Progenitor cell of endocrine pancreas (in vitro differentiated cells): ENCODE measurements around the gene RNF11. TPM values are rescaled to one million over a fixed set of nuclear protein-coding genes. Genes with fewer than 3 reads are reported as not detected.
"Not testable (repeated sequence)": the region's sequence is repeated elsewhere in the genome, so short reads cannot be mapped to it uniquely, and the experiment has no call there.

Source experiments
- DNase-seq: peaks from one replicate; pipeline ENCODE4 v3.0.0; 2021; ENCODE audit warnings: low spot score; ENCODE audit not compliant: unreplicated experiment
- H3K27ac Mint-ChIP-seq: 2 replicates; pipeline ENCODE4 v1.8.0; 2021; ENCODE audit warnings: mild to moderate bottlenecking, moderate library complexity, mixed read lengths
- H3K27me3 Mint-ChIP-seq: 2 replicates; pipeline ENCODE4 v1.8.0; 2021; ENCODE audit warnings: mixed read lengths
- H3K36me3 Mint-ChIP-seq: 2 replicates; pipeline ENCODE4 v1.8.0; 2022; ENCODE audit warnings: mixed read lengths; ENCODE audit not compliant: insufficient read depth
- H3K4me1 Mint-ChIP-seq: 2 replicates; pipeline ENCODE4 v1.8.0; 2021; ENCODE audit warnings: low read depth, mixed read lengths
- H3K4me3 Mint-ChIP-seq: 2 replicates; pipeline ENCODE4 v1.8.0; 2021; ENCODE audit warnings: low read depth, mild to moderate bottlenecking, moderate library complexity, mixed read lengths
- H3K9me3 Mint-ChIP-seq: 2 replicates; pipeline ENCODE4 v1.8.0; 2021; ENCODE audit warnings: low read depth, mixed read lengths
- total RNA-seq: library from RNA; stranded (reverse); gene quantifications from 2 replicates; pipeline ENCODE4 v1.2.1, GENCODE V29; 2021
- TF ChIP-seq, protein P1 (sequence below): fragments of 200-600 bp; sonication (generic); IDR thresholded peaks from one replicate; pipeline ENCODE4 v1.5.0; 2021; ENCODE audit warnings: antibody characterized with exemption, mild to moderate bottlenecking; ENCODE audit not compliant: unreplicated experiment

Gene RNF11
- total RNA-seq, 1 donor from 2014 or later: 67.5 TPM

- Mint-ChIP-seq H3K9me3 (no peaks in the 10 kb centered on the region), H3K4me1 (peaks cover 21% of the 10 kb centered on the region), H3K27ac (no peak overlapping the region), H3K36me3 (peaks cover 4% of the 10 kb centered on the region), H3K4me3 (no peak overlapping the region), H3K27me3 (no peaks in the 10 kb centered on the region)
- DNase-seq: no peak
- TF ChIP-seq, protein P1, sequence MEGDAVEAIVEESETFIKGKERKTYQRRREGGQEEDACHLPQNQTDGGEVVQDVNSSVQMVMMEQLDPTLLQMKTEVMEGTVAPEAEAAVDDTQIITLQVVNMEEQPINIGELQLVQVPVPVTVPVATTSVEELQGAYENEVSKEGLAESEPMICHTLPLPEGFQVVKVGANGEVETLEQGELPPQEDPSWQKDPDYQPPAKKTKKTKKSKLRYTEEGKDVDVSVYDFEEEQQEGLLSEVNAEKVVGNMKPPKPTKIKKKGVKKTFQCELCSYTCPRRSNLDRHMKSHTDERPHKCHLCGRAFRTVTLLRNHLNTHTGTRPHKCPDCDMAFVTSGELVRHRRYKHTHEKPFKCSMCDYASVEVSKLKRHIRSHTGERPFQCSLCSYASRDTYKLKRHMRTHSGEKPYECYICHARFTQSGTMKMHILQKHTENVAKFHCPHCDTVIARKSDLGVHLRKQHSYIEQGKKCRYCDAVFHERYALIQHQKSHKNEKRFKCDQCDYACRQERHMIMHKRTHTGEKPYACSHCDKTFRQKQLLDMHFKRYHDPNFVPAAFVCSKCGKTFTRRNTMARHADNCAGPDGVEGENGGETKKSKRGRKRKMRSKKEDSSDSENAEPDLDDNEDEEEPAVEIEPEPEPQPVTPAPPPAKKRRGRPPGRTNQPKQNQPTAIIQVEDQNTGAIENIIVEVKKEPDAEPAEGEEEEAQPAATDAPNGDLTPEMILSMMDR: no peak
Measured at GRCh38 chr1:51242546-51242945, 6.5 kb downstream of the RNF11 start.

- TF ChIP-seq, protein P1: no peak
- H3K9me3 Mint-ChIP-seq: no peaks in the 10 kb centered on the region
- peak overlapping the region; percentile 85 for H3K27ac Mint-ChIP-seq
- no peaks in the 10 kb centered on the region for H3K27me3 Mint-ChIP-seq
- DNase-seq: no peak
- H3K36me3 Mint-ChIP-seq: peaks cover 8% of the 10 kb centered on the region
- H3K4me1 Mint-ChIP-seq: peaks cover 24% of the 10 kb centered on the region
- H3K4me3 Mint-ChIP-seq: no peak overlapping the region
Measured at GRCh38 chr1:51247022-51247421, 10.9 kb downstream of the RNF11 start.

DNA sequence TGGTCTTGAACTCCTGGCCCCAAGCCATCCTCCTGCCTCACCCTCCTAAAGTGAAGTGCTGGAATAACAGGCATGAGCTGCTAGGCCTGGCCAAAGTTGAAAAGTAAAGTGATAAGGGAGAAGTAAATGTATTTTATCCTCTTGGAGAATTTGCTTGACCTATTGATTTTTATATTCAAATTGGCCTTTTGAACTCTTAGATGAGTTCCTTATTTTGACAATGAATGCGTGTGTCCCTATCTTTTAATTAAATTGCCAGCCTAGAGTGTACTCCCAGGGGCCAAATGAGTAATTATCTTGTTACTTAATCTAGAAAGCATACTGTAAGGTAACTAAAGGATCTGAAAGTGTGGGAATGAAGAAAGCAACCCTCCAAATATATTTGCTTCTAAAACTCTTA is 11.4 kb downstream of the RNF11 start:
- Mint-ChIP-seq H3K36me3 (peaks cover 9% of the 10 kb centered on the region), H3K27me3 (no peaks in the 10 kb centered on the region), H3K4me1 (peaks cover 24% of the 10 kb centered on the region), H3K4me3 (no peak overlapping the region), H3K27ac (peak overlapping the region; percentile 85), H3K9me3 (no peaks in the 10 kb centered on the region)
- TF ChIP-seq, protein P1: no peak
- DNase-seq: no peak

- Mint-ChIP-seq H3K27me3 (no peaks in the 10 kb centered on the region), H3K4me3 (no peak overlapping the region)
- no peak for DNase-seq
Measured at GRCh38 chr1:51249445-51249844, 13.4 kb downstream of the RNF11 start.

GRCh38 chr1:51250729-51251128 is 14.7 kb downstream of the RNF11 start:
- not testable (repeated sequence) for DNase-seq, H3K27me3 Mint-ChIP-seq, H3K9me3 Mint-ChIP-seq, H3K4me3 Mint-ChIP-seq, H3K36me3 Mint-ChIP-seq
- H3K27ac Mint-ChIP-seq: peak overlapping the region; percentile 37
- peaks cover 24% of the 10 kb centered on the region for H3K4me1 Mint-ChIP-seq

More at GRCh38 chr1:51249445-51249844, 13.4 kb downstream of the RNF11 start:
- Mint-ChIP-seq H3K27ac (no peak overlapping the region), H3K36me3 (peaks cover 7% of the 10 kb centered on the region), H3K4me1 (peaks cover 24% of the 10 kb centered on the region), H3K9me3 (no peaks in the 10 kb centered on the region)
- TF ChIP-seq, protein P1: no peak

DNA sequence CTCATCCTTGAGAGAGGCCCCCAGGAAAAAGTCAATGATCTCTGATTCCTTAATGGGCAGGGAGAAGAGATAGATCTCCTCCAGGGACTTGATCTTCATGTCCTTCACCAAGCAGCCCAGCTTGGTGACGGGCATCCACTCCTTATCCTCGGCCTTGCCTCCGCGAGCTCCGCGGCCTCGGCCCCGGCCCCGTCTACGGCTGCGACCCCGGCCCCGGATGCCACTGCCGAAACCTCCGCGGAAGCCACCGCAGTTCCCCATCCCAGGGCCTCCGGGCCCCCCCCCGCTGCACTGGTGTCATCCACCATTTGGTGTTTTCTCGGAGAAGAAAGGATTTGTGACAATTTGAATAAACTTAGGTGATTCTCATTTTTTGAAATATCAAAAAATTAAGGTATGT is 15.1 kb downstream of the RNF11 start:
- H3K27ac Mint-ChIP-seq, H3K4me3 Mint-ChIP-seq, DNase-seq, H3K27me3 Mint-ChIP-seq, H3K36me3 Mint-ChIP-seq, H3K9me3 Mint-ChIP-seq: not testable (repeated sequence)
- H3K4me1 Mint-ChIP-seq: peaks cover 21% of the 10 kb centered on the region
